Vagina (tissue), 2 donors: ENCODE results near the gene PDK2.

Experiments used
- CTCF ChIP-seq, 3 experiments: fragments of 450-650 bp in 2 of 3; fragments of 200-600 bp in 1 of 3; sonication (generic) in 1 of 3; IDR thresholded peaks; one replicate each; pipeline ENCODE4 v1.5.1; 2017 to 2019; ENCODE audit warnings: antibody characterized with exemption in 3 of 3, mild to moderate bottlenecking in 2 of 3, moderate library complexity in 2 of 3
- POLR2A ChIP-seq, 2 donors: fragments of 450-650 bp; IDR thresholded peaks; one replicate each; pipeline ENCODE4 v1.6.1; 2017; ENCODE audit warnings: antibody characterized with exemption in 2 of 2, mild to moderate bottlenecking in 2 of 2, moderate library complexity in 2 of 2
- POLR2AphosphoS5 ChIP-seq, 2 donors: sonication (generic); formaldehyde crosslinking; IDR thresholded peaks; one replicate each; pipeline ENCODE4 v1.9.0; 2017; ENCODE audit warnings: antibody characterized with exemption in 2 of 2, mild to moderate bottlenecking in 2 of 2, low read depth in 1 of 2; ENCODE audit not compliant: insufficient read depth in 1 of 2

GRCh38 chr17:50078430-50078829 is 16.7 kb upstream of the PDK2 start:
- no peak for TF ChIP-seq CTCF (IDR thresholded peaks at IDR 0.05)
- no peak for TF ChIP-seq POLR2AphosphoS5 (IDR thresholded peaks at IDR 0.05; ENCODE audit: insufficient read depth in 1 of 2, low read depth in 1 of 2)
- no peak for TF ChIP-seq POLR2A (IDR thresholded peaks at IDR 0.05)
